Activated CD4-positive, alpha-beta memory T cell treated with anti-CD3 and anti-CD28 coated beads for 36 hours (primary cell): Measurements from ENCODE around the gene CIC. TPM values are rescaled to one million over a fixed set of nuclear protein-coding genes. Genes with fewer than 3 reads are reported as not detected.

Experiments
- CTCF ChIA-PET: fragments of 350-600 bp; sonication (Branson Sonifier 250); formaldehyde crosslinking; loops from one replicate; lab custom pipeline; 2021; ENCODE audit warnings: antibody characterized with exemption, inconsistent platforms; lab: Charles Lee
- POLR2A ChIA-PET: fragments of 350-600 bp; sonication (Branson Sonifier 250); formaldehyde crosslinking; loops from one replicate; lab custom pipeline; 2021; ENCODE audit warnings: antibody characterized with exemption; lab: Charles Lee
- DNase-seq: peaks from one replicate; pipeline ENCODE4 v3.0.0-alpha.2; 2020
- H3K27ac Mint-ChIP-seq: one replicate; pipeline ENCODE4 v1.8.0; 2021; ENCODE audit warnings: mixed read lengths
- H3K27me3 Mint-ChIP-seq: one replicate; pipeline ENCODE4 v1.8.0; 2021; ENCODE audit warnings: mixed read lengths
- H3K36me3 Mint-ChIP-seq: one replicate; pipeline ENCODE4 v1.8.0; 2021; ENCODE audit warnings: mixed read lengths
- H3K4me1 Mint-ChIP-seq: one replicate; pipeline ENCODE4 v1.8.0; 2021; ENCODE audit warnings: low read depth, mixed read lengths
- H3K4me3 Mint-ChIP-seq: one replicate; pipeline ENCODE4 v1.8.0; 2021; ENCODE audit warnings: mild to moderate bottlenecking, mixed read lengths
- H3K9me3 Mint-ChIP-seq: one replicate; pipeline ENCODE4 v1.8.0; 2021; ENCODE audit warnings: mixed read lengths
- intact Hi-C: fragments of 100-400 bp; cut with micrococcal nuclease; formaldehyde crosslinking; loops from one replicate; pipeline ENCODE4 v1.15.1; 2023
- total RNA-seq, 2 experiments: library from RNA; stranded (reverse); gene quantifications; one replicate each; pipeline ENCODE4 v1.2.3, GENCODE V29; 2021

CIC gene
- total RNA-seq, 2 experiments from 2014 or later: 56.9 to 64.2 TPM

GRCh38 chr19:42292042-42292960 is 23.2 kb downstream of the CIC start:
- no peak overlapping the region for H3K4me3 Mint-ChIP-seq
- no peak for DNase-seq
- H3K36me3 Mint-ChIP-seq: peaks cover 15% of the 10 kb centered on the region
- ChIA-PET CTCF (no interaction called here), POLR2A (no interaction called here)
- intact Hi-C loops: no loop called here
- H3K9me3 Mint-ChIP-seq: no peaks in the 10 kb centered on the region
- peaks cover 9% of the 10 kb centered on the region for H3K4me1 Mint-ChIP-seq
- H3K27ac Mint-ChIP-seq: no peak overlapping the region
- no peaks in the 10 kb centered on the region for H3K27me3 Mint-ChIP-seq

DNA sequence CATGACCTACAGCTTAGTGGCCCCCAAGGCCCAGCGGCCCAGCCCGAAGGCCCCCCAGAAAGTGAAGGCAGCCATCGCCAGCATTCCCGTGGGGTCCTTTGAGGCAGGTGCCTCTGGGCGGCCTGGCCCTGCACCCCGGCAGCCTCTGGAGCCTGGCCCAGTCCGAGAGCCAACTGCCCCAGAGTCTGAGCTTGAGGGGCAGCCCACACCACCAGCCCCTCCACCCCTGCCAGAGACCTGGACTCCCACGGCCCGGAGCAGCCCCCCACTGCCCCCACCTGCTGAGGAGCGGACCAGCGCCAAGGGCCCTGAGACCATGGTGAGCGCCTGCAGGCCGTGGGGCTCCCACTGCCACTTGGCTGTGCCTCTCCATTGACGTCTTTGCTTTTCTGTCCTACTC is 23.9 kb downstream of the CIC start:
- no peaks in the 10 kb centered on the region for H3K9me3 Mint-ChIP-seq
- POLR2A ChIA-PET: no interaction called here
- no peak for DNase-seq
- H3K4me3 Mint-ChIP-seq: no peak overlapping the region
- no peak overlapping the region for H3K27ac Mint-ChIP-seq
- H3K36me3 Mint-ChIP-seq: peaks cover 12% of the 10 kb centered on the region
- CTCF ChIA-PET: no interaction called here
- intact Hi-C loops: no loop called here
- no peaks in the 10 kb centered on the region for H3K27me3 Mint-ChIP-seq
- peaks cover 9% of the 10 kb centered on the region for H3K4me1 Mint-ChIP-seq

DNA sequence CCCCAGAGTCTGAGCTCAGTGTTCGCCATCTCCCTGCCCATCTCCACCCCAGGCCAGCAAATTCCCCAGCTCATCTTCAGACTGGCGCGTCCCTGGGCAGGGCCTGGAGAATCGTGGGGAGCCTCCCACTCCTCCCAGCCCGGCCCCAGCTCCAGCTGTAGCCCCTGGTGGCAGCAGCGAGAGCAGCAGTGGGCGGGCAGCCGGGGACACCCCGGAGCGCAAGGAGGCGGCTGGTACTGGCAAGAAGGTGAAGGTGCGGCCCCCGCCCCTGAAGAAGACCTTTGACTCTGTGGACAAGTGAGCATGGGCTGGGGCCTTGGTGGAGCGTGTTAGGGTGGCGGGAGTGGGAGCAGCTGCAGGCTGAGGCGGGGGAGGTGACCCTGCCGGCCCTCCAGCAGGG is 24.5 kb downstream of the CIC start:
- DNase-seq: no peak
- POLR2A ChIA-PET: no interaction called here
- peaks cover 9% of the 10 kb centered on the region for H3K4me1 Mint-ChIP-seq
- no peak overlapping the region for H3K27ac Mint-ChIP-seq
- H3K4me3 Mint-ChIP-seq: no peak overlapping the region
- intact Hi-C loops: no loop called here
- CTCF ChIA-PET: interaction anchor here (0.6 to 1.3 kb wide), 2 partner anchors 47 to 179 kb away, joined by 3 read pairs; no protein-coding TSS in a partner anchor
- H3K9me3 Mint-ChIP-seq: no peaks in the 10 kb centered on the region
- peaks cover 12% of the 10 kb centered on the region for H3K36me3 Mint-ChIP-seq
- no peaks in the 10 kb centered on the region for H3K27me3 Mint-ChIP-seq

DNA sequence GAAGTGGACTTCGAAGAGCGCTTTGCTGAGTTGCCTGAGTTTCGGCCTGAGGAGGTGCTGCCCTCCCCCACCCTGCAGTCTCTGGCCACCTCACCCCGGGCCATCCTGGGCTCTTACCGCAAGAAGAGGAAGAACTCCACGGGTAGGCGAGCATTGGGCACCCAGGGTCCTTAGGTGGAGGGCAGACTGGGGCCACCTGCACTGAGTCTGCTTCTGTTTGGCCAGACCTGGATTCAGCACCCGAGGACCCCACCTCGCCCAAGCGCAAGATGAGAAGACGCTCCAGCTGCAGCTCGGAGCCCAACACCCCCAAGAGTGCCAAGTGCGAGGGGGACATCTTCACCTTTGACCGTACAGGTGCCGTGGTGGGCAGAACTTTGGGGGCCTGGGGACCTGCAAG is 24.9 kb downstream of the CIC start:
- intact Hi-C loops: no loop called here
- DNase-seq: no peak
- H3K36me3 Mint-ChIP-seq: peaks cover 12% of the 10 kb centered on the region
- H3K4me3 Mint-ChIP-seq: no peak overlapping the region
- H3K4me1 Mint-ChIP-seq: peaks cover 9% of the 10 kb centered on the region
- POLR2A ChIA-PET: no interaction called here
- no peaks in the 10 kb centered on the region for H3K27me3 Mint-ChIP-seq
- H3K9me3 Mint-ChIP-seq: no peaks in the 10 kb centered on the region
- no peak overlapping the region for H3K27ac Mint-ChIP-seq
- CTCF ChIA-PET: interaction anchor here (0.6 to 1.3 kb wide), 2 partner anchors 47 to 179 kb away, joined by 3 read pairs; no protein-coding TSS in a partner anchor

- no peaks in the 10 kb centered on the region for H3K9me3 Mint-ChIP-seq
Observed at GRCh38 chr19:42294471-42295137, 25.6 kb downstream of the CIC start.

DNA sequence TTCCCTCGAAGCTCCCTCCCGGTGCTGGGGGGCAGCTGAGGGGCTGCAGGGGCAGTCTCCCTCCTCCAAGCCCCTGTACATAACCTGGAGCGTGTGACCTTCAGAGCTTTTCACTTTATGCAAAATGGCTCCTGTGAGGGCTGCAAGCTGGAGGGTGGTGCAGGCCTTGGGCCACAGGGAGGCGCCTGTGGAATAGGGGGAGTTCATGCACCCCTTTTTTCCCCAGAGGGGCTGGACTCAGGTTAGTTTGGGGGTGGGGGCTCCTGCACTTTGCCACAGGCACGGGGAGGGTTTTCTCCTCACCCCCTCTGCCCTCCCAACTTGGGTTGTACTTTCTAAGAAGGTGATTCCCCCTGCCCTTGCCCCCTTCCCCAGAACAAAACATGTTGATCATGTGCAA is 26.3 kb downstream of the CIC start:
- Mint-ChIP-seq H3K36me3 (peaks cover 8% of the 10 kb centered on the region), H3K27me3 (no peaks in the 10 kb centered on the region), H3K9me3 (no peaks in the 10 kb centered on the region), H3K4me1 (peaks cover 9% of the 10 kb centered on the region), H3K27ac (no peak overlapping the region), H3K4me3 (no peak overlapping the region)
- POLR2A ChIA-PET: no interaction called here
- intact Hi-C loops: no loop called here
- DNase-seq: no peak
- CTCF ChIA-PET: interaction anchor here (0.8 to 2.2 kb wide), 9 partner anchors 10 to 170 kb away, joined by 3 to 12 read pairs (median 4); partner anchors contain the start of gene POU2F2

More at GRCh38 chr19:42294471-42295137, 25.6 kb downstream of the CIC start:
- Mint-ChIP-seq H3K27ac (no peak overlapping the region), H3K4me1 (peaks cover 9% of the 10 kb centered on the region), H3K4me3 (no peak overlapping the region), H3K27me3 (no peaks in the 10 kb centered on the region), H3K36me3 (peaks cover 12% of the 10 kb centered on the region)
- CTCF ChIA-PET: interaction anchor here (0.8 to 2.2 kb wide), 8 partner anchors 9 to 169 kb away, joined by 3 to 12 read pairs (median 4); partner anchors contain the start of gene POU2F2
- no peak for DNase-seq
- intact Hi-C loops: no loop called here
- POLR2A ChIA-PET: no interaction called here

DNA sequence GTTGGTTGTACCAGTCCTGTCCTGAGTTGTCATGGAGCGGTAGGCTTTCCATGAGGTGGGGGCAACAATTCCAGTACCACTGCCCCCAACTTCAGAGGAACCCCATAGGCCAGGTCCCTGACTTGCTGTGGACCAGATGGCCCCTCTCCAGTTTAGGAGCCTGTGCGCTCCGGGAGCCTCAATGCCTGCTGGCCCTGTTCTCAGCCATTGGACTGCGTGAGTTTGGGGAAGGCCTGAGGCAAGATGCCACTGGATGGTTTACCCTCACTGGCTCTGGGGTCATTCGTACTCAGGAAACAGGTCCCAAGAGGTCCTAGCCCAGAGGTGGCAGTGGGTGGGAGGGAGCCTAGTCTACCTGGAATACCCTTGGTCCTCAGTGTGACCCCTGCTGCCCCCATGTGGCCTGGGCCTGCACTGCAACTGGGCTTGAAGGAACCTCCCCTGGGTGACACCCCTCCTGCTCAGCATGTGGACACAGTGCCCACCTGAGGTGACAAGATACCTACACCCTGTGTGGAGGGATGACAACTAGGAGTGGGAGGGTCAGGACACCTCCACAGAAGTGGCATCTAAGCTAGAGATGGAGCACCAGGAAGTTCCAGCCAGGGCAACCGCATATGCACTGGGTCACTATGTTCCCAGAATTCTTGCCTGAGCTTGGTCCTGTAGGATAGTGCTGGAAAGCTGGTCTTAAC is 26.9 kb downstream of the CIC start:
- intact Hi-C loops: loop anchor here (1.0 kb wide), 1 partner anchor 164 kb away; the partner anchor contains the start of gene POU2F2
- Mint-ChIP-seq H3K27me3 (no peaks in the 10 kb centered on the region), H3K4me3 (no peak overlapping the region), H3K27ac (peak overlapping the region; percentile 28), H3K9me3 (no peaks in the 10 kb centered on the region), H3K4me1 (peaks cover 9% of the 10 kb centered on the region), H3K36me3 (peaks cover 8% of the 10 kb centered on the region)
- CTCF ChIA-PET: interaction anchor here (0.6 to 2.2 kb wide), 24 partner anchors 8 to 187 kb away, joined by 3 to 12 read pairs (median 4); partner anchors contain the start of genes GSK3A and POU2F2
- POLR2A ChIA-PET: no interaction called here
- DNase-seq: peak; percentile 92

DNA sequence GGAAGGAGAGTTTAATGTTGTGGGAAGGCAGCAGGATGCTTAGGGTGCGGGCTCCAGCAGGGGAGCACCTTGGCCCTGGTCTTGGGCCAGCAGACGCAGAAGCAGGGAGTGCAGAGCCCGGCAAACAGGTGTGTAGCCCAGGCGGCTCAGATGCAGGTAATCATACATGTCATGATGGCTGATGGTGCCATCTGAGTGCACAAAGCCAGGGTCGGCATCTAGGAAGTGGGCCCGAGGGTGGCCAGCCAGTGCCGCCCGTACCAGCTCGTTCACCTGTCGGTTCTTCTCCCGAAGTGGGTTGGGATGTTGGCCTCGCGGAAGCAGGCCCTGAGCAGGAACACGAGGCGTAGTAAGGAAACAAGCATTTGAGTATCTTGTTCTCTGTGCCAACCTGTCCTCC is 28.0 kb downstream of the CIC start:
- H3K36me3 Mint-ChIP-seq: peaks cover 6% of the 10 kb centered on the region

DNA sequence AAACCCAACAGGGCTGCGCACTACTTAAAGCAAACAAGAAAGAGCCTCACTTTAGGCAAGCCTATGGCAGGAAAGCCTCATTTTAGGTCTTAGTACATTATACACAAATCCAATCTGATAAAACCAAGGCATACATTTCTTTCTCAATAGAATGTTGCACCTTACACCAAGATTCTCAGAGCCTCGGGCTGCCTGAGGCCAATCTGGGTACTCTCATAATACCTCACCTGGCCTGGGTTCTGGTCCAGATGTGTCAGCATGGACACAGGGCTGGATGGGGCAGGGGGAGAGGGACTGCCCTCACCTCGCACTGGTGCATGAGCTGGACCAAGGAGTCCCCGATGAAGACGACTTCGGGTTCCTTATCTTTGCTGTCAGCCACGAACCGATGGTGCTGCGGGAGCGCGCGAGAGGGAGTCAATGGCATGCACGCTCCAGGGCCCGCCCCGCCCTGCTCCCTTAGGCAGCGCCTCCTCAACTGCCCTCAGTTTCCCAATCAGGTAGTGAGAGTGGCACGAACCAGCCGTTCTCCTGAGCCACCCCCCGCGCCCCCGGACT is 32.7 kb downstream of the CIC start, which contains the start of gene PRR19:
Gene PRR19, plus strand, starts transcription at position 487 of the 558 bp plus-strand sequence. CDS start 7,453 bp downstream, outside the sequence.
- H3K4me1 Mint-ChIP-seq: peaks cover 25% of the 10 kb centered on the region

More for the DNA sequence above, 28.0 kb downstream of the CIC start:
- Mint-ChIP-seq H3K27me3 (no peaks in the 10 kb centered on the region), H3K9me3 (no peaks in the 10 kb centered on the region), H3K4me1 (peaks cover 14% of the 10 kb centered on the region), H3K27ac (no peak overlapping the region), H3K4me3 (no peak overlapping the region)
- ChIA-PET POLR2A (no interaction called here), CTCF (interaction anchor here (0.8 to 1.8 kb wide), 14 partner anchors 8 to 188 kb away, joined by 3 to 10 read pairs (median 4); partner anchors contain the start of gene GSK3A)
- intact Hi-C loops: no loop called here
- no peak for DNase-seq

GRCh38 chr19:42303101-42303464 is 34.0 kb downstream of the CIC start:
- Mint-ChIP-seq H3K36me3 (no peaks in the 10 kb centered on the region), H3K27ac (peak overlapping the region; percentile 85), H3K9me3 (no peaks in the 10 kb centered on the region), H3K4me3 (peak overlapping the region; percentile 86), H3K4me1 (peaks cover 25% of the 10 kb centered on the region), H3K27me3 (no peaks in the 10 kb centered on the region)
- intact Hi-C loops: loop anchor here (5.0 kb wide), 1 partner anchor 119 kb away; no protein-coding TSS in a partner anchor
- ChIA-PET CTCF (interaction anchor here (0.7 to 1.3 kb wide), 4 partner anchors 61 to 171 kb away, joined by 3 to 7 read pairs (median 4); partner anchors contain the start of genes GSK3A and POU2F2), POLR2A (interaction anchor here (1.0 to 1.3 kb wide), 3 partner anchors 12 to 171 kb away, joined by 3 to 4 read pairs (median 4); partner anchors contain the start of gene POU2F2)
- no peak for DNase-seq

More for the DNA sequence above, 32.7 kb downstream of the CIC start, which contains the start of gene PRR19:
- H3K27me3 Mint-ChIP-seq: no peaks in the 10 kb centered on the region
- peak; percentile 41 for DNase-seq
- intact Hi-C loops: loop anchor here (1.0 to 5.0 kb wide), 3 partner anchors 18 to 121 kb away; partner anchors contain the start of gene MEGF8
- POLR2A ChIA-PET: interaction anchor here (0.7 to 1.3 kb wide), 4 partner anchors 13 to 169 kb away, joined by 3 to 4 read pairs (median 4); partner anchors contain the start of gene POU2F2
- H3K9me3 Mint-ChIP-seq: no peaks in the 10 kb centered on the region
- H3K27ac Mint-ChIP-seq: peak within 1 kb of the TSS; percentile 85
- peak within 1 kb of the TSS; percentile 86 for H3K4me3 Mint-ChIP-seq
- CTCF ChIA-PET: interaction anchor here (0.6 to 1.3 kb wide), 4 partner anchors 22 to 169 kb away, joined by 3 to 7 read pairs (median 4); partner anchors contain the start of gene GSK3A
- peaks cover 2% of the 10 kb centered on the region for H3K36me3 Mint-ChIP-seq
